Endodermal cell (in vitro differentiated cells): ENCODE results near the gene OST4. TPM values are rescaled to one million over a fixed set of nuclear protein-coding genes. Genes with fewer than 3 reads are reported as not detected.
"Not testable (repeated sequence)": the region's sequence is repeated elsewhere in the genome, so short reads cannot be mapped to it uniquely, and the experiment has no call there.

Source experiments
- DNase-seq: peaks from one replicate; pipeline ENCODE4 v3.0.0-alpha.2; 2017
- H3K27ac ChIP-seq: 2 replicates; pipeline ENCODE4 v1.5.1; 2013; ENCODE audit warnings: mild to moderate bottlenecking, low read depth, low read length, moderate library complexity
- H3K27me3 ChIP-seq: 2 replicates; pipeline ENCODE4 v1.6.1; 2013; ENCODE audit warnings: mild to moderate bottlenecking, low read length, moderate library complexity; ENCODE audit not compliant: insufficient read depth, control insufficient read depth, poor library complexity, severe bottlenecking
- H3K36me3 ChIP-seq: 2 replicates; pipeline ENCODE4 v1.7.0; 2013; ENCODE audit warnings: mild to moderate bottlenecking, low read length, moderate library complexity; ENCODE audit not compliant: control insufficient read depth, insufficient read depth
- H3K4me1 ChIP-seq: one replicate; pipeline ENCODE4 v1.7.0; 2013; ENCODE audit warnings: low read length; ENCODE audit not compliant: control insufficient read depth, insufficient read depth
- H3K4me3 ChIP-seq: 2 replicates; pipeline ENCODE4 v1.5.1; 2013; ENCODE audit warnings: mild to moderate bottlenecking, low read length, moderate library complexity
- H3K9ac ChIP-seq: 2 replicates; pipeline ENCODE4 v1.6.1; 2013; ENCODE audit warnings: mild to moderate bottlenecking, low read length, moderate library complexity; ENCODE audit not compliant: poor library complexity, severe bottlenecking; ENCODE audit errors: extremely low read depth
- H3K9me3 ChIP-seq: 2 replicates; pipeline ENCODE4 v1.6.1; 2013; ENCODE audit warnings: mild to moderate bottlenecking, low read length, moderate library complexity; ENCODE audit not compliant: control insufficient read depth
- H3K27ac Mint-ChIP-seq: 2 replicates; pipeline ENCODE4 v1.8.0; 2020; ENCODE audit warnings: mixed read lengths
- H3K27me3 Mint-ChIP-seq: 2 replicates; pipeline ENCODE4 v1.8.0; 2021; ENCODE audit warnings: mild to moderate bottlenecking, mixed read lengths; ENCODE audit not compliant: insufficient read depth
- H3K36me3 Mint-ChIP-seq: 2 replicates; pipeline ENCODE4 v1.8.0; 2020; ENCODE audit warnings: low read depth, mixed read lengths
- H3K4me1 Mint-ChIP-seq: 2 replicates; pipeline ENCODE4 v1.8.0; 2020; ENCODE audit warnings: mixed read lengths
- H3K4me3 Mint-ChIP-seq: 2 replicates; pipeline ENCODE4 v1.8.0; 2020; ENCODE audit warnings: mild to moderate bottlenecking, moderate library complexity, mixed read lengths
- H3K9me3 Mint-ChIP-seq: 2 replicates; pipeline ENCODE4 v1.8.0; 2020; ENCODE audit warnings: mild to moderate bottlenecking, mixed read lengths
- WGBS, 2 experiments: methylation state at CpG; one replicate each; pipeline versions ENCODE4 v1.1.5 to v1.1.7; 2013; ENCODE audit warnings: missing lambda C conversion rate in 2 of 2, mixed read lengths in 1 of 2; ENCODE audit not compliant: insufficient coverage in 1 of 2, insufficient read length in 1 of 2; 5-methylcytosine and 5-hydroxymethylcytosine counted together
- total RNA-seq, 2 donors: library from RNA; stranded (reverse); fragmentation: NEBNext Ultra II Directional in 1 of 2; extraction: Animal tissue kit (Norgen Biotek cat#: 25700) in 1 of 2; gene quantifications; 2 replicates in 1 of 2; 3 replicates in 1 of 2; pipeline ENCODE4 v1.2.1, GENCODE V29; 2021
- TF ChIP-seq, protein P1 (sequence below): fragments of 200-600 bp; sonication (generic); conservative IDR thresholded peaks from 2 replicates; pipeline ENCODE4 v1.5.0; 2021; ENCODE audit warnings: antibody characterized with exemption, mild to moderate bottlenecking

OST4 gene
- total RNA-seq, 2 donors from 2014 or later = 290 to 311 TPM

DNA sequence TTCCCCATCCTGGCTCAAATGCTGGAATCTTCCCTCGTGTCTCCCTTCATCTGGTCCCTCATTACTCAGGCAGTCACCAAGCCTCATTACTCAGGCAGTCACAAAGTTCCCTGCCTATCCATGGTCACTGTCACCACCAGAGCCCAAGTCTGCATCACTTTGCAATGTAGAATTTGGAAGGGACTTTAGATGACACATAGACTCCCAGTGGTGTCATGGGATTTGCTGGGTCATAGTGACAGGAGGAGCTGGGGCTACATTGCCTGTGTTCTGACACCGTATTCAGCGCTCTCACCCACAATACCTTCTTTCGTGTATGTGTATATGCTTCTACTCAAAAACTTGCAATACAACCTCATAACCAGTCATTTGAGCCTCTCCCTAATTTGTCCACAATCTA lies 4.9 kb upstream of the OST4 start:
- peaks cover 17% of the 10 kb centered on the region for H3K4me1 Mint-ChIP-seq
- no peaks in the 10 kb centered on the region for H3K9me3 ChIP-seq
- H3K9ac ChIP-seq = no peak overlapping the region
- H3K27ac ChIP-seq = no peak overlapping the region
- DNase-seq = no peak
- peaks cover 7% of the 10 kb centered on the region for H3K27me3 Mint-ChIP-seq
- TF ChIP-seq, protein P1, sequence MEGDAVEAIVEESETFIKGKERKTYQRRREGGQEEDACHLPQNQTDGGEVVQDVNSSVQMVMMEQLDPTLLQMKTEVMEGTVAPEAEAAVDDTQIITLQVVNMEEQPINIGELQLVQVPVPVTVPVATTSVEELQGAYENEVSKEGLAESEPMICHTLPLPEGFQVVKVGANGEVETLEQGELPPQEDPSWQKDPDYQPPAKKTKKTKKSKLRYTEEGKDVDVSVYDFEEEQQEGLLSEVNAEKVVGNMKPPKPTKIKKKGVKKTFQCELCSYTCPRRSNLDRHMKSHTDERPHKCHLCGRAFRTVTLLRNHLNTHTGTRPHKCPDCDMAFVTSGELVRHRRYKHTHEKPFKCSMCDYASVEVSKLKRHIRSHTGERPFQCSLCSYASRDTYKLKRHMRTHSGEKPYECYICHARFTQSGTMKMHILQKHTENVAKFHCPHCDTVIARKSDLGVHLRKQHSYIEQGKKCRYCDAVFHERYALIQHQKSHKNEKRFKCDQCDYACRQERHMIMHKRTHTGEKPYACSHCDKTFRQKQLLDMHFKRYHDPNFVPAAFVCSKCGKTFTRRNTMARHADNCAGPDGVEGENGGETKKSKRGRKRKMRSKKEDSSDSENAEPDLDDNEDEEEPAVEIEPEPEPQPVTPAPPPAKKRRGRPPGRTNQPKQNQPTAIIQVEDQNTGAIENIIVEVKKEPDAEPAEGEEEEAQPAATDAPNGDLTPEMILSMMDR = no peak
- H3K4me3 Mint-ChIP-seq = no peak overlapping the region
- H3K27ac Mint-ChIP-seq = no peak overlapping the region
- WGBS, 2 experiments = 91% methylated on average over 4 of the region's 4 CpGs
- no peaks in the 10 kb centered on the region for H3K36me3 ChIP-seq
- H3K36me3 Mint-ChIP-seq = no peaks in the 10 kb centered on the region
- H3K9me3 Mint-ChIP-seq = no peaks in the 10 kb centered on the region
- peaks cover 4% of the 10 kb centered on the region for H3K4me1 ChIP-seq
- H3K4me3 ChIP-seq = no peak overlapping the region
- no peaks in the 10 kb centered on the region for H3K27me3 ChIP-seq

DNA sequence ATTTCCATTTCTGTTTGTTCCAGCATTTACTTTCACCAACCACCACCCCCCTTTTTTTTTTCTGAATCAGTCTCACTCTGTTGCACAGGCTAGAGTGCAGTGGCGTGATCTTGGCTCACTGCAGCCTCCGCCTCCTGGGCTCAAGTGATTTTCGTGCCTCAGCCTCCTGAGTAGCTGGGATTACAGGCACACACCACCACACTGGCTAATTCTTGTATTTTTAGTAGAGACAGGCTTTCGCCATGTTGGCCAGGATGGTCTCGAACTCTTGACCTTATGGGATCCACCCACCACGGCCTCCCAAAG lies 4.1 kb upstream of the OST4 start:
- not testable (repeated sequence) for H3K4me1 ChIP-seq, H3K9me3 ChIP-seq, H3K9ac ChIP-seq, H3K27me3 Mint-ChIP-seq, H3K4me3 Mint-ChIP-seq, H3K36me3 Mint-ChIP-seq, H3K36me3 ChIP-seq, H3K27ac Mint-ChIP-seq, H3K27me3 ChIP-seq, H3K27ac ChIP-seq, H3K4me3 ChIP-seq, DNase-seq, H3K9me3 Mint-ChIP-seq
- H3K4me1 Mint-ChIP-seq = peaks cover 22% of the 10 kb centered on the region
- WGBS, 2 experiments = 69 to 89% methylated on average over 6 of the region's 6 CpGs

DNA sequence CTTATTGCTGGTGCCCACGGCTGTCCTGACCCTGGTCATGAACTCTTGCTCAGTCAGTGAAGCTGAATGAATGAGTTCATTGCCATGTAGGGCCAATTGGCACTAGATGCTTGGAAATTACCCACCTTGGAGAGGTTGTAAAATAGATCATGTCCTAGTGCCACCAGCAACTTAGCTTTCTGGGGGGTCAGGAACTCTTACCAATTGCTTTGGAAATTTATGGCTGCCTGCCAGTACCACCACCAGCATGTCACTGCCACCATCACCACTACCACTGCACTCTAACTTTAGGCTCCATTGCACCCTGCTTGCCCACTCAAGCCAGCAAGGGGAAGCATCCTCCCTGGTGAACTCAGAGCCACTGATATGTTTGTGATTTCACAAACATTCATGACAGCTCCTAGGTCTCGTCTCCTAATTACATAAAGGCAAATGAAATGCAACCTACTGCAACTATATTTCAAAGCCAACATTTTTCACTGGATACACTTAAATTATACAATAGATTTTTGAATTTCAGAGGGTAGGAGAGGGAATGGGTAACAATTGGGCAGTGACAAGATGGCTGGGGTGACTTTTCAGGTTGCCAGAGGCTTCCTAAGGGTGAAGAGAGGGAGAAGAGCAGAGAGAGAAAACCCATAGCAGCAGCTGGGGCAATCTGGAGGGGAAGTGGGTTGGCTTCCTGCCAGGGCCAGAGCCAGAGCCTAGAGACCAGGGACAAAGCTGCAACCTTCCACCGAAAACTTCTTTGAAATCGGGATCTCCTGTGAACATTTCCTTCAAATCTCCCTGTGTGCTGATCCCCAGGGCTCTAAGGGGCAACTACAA lies 3.5 kb upstream of the OST4 start:
- no peak overlapping the region for H3K4me3 Mint-ChIP-seq
- H3K27ac ChIP-seq = no peak overlapping the region

More for the DNA sequence above, 3.5 kb upstream of the OST4 start:
- WGBS, 2 experiments = 93 to 94% methylated on average over 2 to 4 of the region's 4 CpGs
- Histone ChIP-seq H3K9ac (no peak overlapping the region), H3K27me3 (no peaks in the 10 kb centered on the region), H3K4me3 (no peak overlapping the region), H3K9me3 (no peaks in the 10 kb centered on the region), H3K36me3 (peaks cover 3% of the 10 kb centered on the region), H3K4me1 (peaks cover 7% of the 10 kb centered on the region)
- Mint-ChIP-seq H3K27me3 (peaks cover 7% of the 10 kb centered on the region), H3K36me3 (peaks cover 3% of the 10 kb centered on the region), H3K9me3 (no peaks in the 10 kb centered on the region), H3K4me1 (peaks cover 24% of the 10 kb centered on the region), H3K27ac (no peak overlapping the region)
- TF ChIP-seq, protein P1 = no peak
- DNase-seq = no peak
